Tibial nerve (tissue), 3 donors: ENCODE results near the gene CIB4.

Source experiments
- POLR2A ChIP-seq, 2 donors: fragments of 450-650 bp; IDR thresholded peaks; one replicate each; pipeline ENCODE4 v1.6.1; 2017; ENCODE audit warnings: antibody characterized with exemption in 2 of 2, mild to moderate bottlenecking in 2 of 2, moderate library complexity in 2 of 2
- TF ChIP-seq, protein P1 (sequence below), 5 experiments: fragments of 200-600 bp in 3 of 5; fragments of 450-650 bp in 2 of 5; sonication (generic) in 3 of 5; IDR thresholded peaks; one replicate each; pipeline ENCODE4 v1.5.1; 2016 to 2019; ENCODE audit warnings: antibody characterized with exemption in 5 of 5, mild to moderate bottlenecking in 3 of 5, moderate library complexity in 2 of 5

- TF ChIP-seq, protein P1, sequence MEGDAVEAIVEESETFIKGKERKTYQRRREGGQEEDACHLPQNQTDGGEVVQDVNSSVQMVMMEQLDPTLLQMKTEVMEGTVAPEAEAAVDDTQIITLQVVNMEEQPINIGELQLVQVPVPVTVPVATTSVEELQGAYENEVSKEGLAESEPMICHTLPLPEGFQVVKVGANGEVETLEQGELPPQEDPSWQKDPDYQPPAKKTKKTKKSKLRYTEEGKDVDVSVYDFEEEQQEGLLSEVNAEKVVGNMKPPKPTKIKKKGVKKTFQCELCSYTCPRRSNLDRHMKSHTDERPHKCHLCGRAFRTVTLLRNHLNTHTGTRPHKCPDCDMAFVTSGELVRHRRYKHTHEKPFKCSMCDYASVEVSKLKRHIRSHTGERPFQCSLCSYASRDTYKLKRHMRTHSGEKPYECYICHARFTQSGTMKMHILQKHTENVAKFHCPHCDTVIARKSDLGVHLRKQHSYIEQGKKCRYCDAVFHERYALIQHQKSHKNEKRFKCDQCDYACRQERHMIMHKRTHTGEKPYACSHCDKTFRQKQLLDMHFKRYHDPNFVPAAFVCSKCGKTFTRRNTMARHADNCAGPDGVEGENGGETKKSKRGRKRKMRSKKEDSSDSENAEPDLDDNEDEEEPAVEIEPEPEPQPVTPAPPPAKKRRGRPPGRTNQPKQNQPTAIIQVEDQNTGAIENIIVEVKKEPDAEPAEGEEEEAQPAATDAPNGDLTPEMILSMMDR (IDR thresholded peaks at IDR 0.05), result no peak
- no peak for TF ChIP-seq POLR2A (IDR thresholded peaks at IDR 0.05)
These were observed 42.4 kb upstream of the CIB4 start for GRCh38 chr2:26683583-26683982.
